Activated CD8-positive, alpha-beta T cell treated with anti-CD3 and anti-CD28 coated beads for 36 hours (primary cell): ENCODE results near the gene PRKN. TPM values are rescaled to one million over a fixed set of nuclear protein-coding genes. Genes with fewer than 3 reads are reported as not detected.

ENCODE experiments used
- ATAC-seq: fragments of 200-7000 bp; cut with Tn5 transposase; one replicate; pipeline ENCODE4 v1.10.0; 2021; ENCODE audit warnings: mild to moderate bottlenecking, moderate library complexity
- CTCF ChIA-PET: fragments of 350-600 bp; sonication (Branson Sonifier 250); formaldehyde crosslinking; loops from one replicate; lab custom pipeline; 2021; ENCODE audit warnings: antibody characterized with exemption; lab: Charles Lee
- POLR2A ChIA-PET: fragments of 350-600 bp; sonication (Branson Sonifier 250); formaldehyde crosslinking; loops from one replicate; lab custom pipeline; 2021; ENCODE audit warnings: antibody characterized with exemption; lab: Charles Lee
- DNase-seq: peaks from one replicate; pipeline ENCODE4 v3.0.0-alpha.2; 2020
- H3K27ac Mint-ChIP-seq: one replicate; pipeline ENCODE4 v1.8.0; 2021; ENCODE audit warnings: mild to moderate bottlenecking, mixed read lengths
- H3K27me3 Mint-ChIP-seq: one replicate; pipeline ENCODE4 v1.8.0; 2021; ENCODE audit warnings: mixed read lengths
- H3K36me3 Mint-ChIP-seq: one replicate; pipeline ENCODE4 v1.8.0; 2021; ENCODE audit warnings: low read depth, mixed read lengths
- H3K4me1 Mint-ChIP-seq: one replicate; pipeline ENCODE4 v1.8.0; 2021; ENCODE audit warnings: low read depth, mixed read lengths
- H3K4me3 Mint-ChIP-seq: one replicate; pipeline ENCODE4 v1.8.0; 2021; ENCODE audit warnings: mild to moderate bottlenecking, moderate library complexity, mixed read lengths
- H3K9me3 Mint-ChIP-seq: one replicate; pipeline ENCODE4 v1.8.0; 2021; ENCODE audit warnings: mixed read lengths
- intact Hi-C: fragments of 100-400 bp; cut with micrococcal nuclease; formaldehyde crosslinking; loops from one replicate; pipeline ENCODE4 v1.10.0; 2022
- total RNA-seq, 2 experiments: library from RNA; stranded (reverse); gene quantifications; one replicate each; pipeline ENCODE4 v1.2.3, GENCODE V29; 2021
- TF ChIP-seq, protein P1 (sequence below): fragments of 200-600 bp; IDR thresholded peaks from one replicate; pipeline ENCODE4 v1.8.0; 2022; ENCODE audit warnings: antibody characterized with exemption, mild to moderate bottlenecking

The PRKN gene
- total RNA-seq, 2 experiments from 2014 or later: 1.2 to 1.4 TPM

DNA sequence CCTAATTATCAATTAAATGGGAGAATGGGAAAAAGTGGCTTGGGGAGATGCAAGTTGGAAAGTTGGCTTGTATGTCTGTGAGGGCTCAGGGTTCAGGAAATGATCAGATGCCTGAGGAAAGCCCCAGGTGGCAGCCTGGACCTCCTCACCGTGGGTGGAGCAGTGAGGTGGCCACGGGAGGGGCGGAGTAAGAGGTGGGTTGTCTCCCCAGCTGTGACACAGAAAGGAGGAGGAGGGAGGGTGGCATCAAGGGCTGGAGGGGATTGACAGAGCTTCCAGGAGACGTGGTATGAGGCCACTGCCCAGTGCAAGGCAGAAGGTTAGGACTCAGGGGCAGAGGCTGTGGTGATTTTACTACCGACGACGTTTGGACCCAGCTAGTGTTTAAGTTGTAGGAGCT, 672.2 kb downstream of the PRKN start:
- Mint-ChIP-seq H3K4me1 (no peaks in the 10 kb centered on the region), H3K36me3 (no peaks in the 10 kb centered on the region), H3K4me3 (no peak overlapping the region), H3K9me3 (peaks cover 4% of the 10 kb centered on the region), H3K27ac (no peak overlapping the region), H3K27me3 (no peaks in the 10 kb centered on the region)
- DNase-seq (peak; percentile 18), ATAC-seq (peak; percentile 64)
- intact Hi-C loops: no loop called here
- ChIA-PET POLR2A (no interaction called here), CTCF (no interaction called here)
- TF ChIP-seq, protein P1, sequence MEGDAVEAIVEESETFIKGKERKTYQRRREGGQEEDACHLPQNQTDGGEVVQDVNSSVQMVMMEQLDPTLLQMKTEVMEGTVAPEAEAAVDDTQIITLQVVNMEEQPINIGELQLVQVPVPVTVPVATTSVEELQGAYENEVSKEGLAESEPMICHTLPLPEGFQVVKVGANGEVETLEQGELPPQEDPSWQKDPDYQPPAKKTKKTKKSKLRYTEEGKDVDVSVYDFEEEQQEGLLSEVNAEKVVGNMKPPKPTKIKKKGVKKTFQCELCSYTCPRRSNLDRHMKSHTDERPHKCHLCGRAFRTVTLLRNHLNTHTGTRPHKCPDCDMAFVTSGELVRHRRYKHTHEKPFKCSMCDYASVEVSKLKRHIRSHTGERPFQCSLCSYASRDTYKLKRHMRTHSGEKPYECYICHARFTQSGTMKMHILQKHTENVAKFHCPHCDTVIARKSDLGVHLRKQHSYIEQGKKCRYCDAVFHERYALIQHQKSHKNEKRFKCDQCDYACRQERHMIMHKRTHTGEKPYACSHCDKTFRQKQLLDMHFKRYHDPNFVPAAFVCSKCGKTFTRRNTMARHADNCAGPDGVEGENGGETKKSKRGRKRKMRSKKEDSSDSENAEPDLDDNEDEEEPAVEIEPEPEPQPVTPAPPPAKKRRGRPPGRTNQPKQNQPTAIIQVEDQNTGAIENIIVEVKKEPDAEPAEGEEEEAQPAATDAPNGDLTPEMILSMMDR: no peak

- Mint-ChIP-seq H3K27me3 (no peaks in the 10 kb centered on the region), H3K4me1 (no peaks in the 10 kb centered on the region), H3K4me3 (no peak overlapping the region), H3K9me3 (peaks cover 4% of the 10 kb centered on the region), H3K36me3 (no peaks in the 10 kb centered on the region), H3K27ac (no peak overlapping the region)
- ChIA-PET POLR2A (no interaction called here), CTCF (no interaction called here)
- DNase-seq: no peak
- TF ChIP-seq, protein P1: no peak
- intact Hi-C loops: no loop called here
- ATAC-seq: no peak
These were observed 674.5 kb downstream of the PRKN start for GRCh38 chr6:162053084-162053483.

GRCh38 chr6:162050579-162050978, 677.0 kb downstream of the PRKN start:
- intact Hi-C loops: no loop called here
- TF ChIP-seq, protein P1: no peak
- Mint-ChIP-seq H3K9me3 (no peaks in the 10 kb centered on the region), H3K36me3 (no peaks in the 10 kb centered on the region), H3K4me3 (no peak overlapping the region), H3K27me3 (no peaks in the 10 kb centered on the region), H3K4me1 (no peaks in the 10 kb centered on the region), H3K27ac (no peak overlapping the region)
- ATAC-seq (no peak), DNase-seq (no peak)
- POLR2A ChIA-PET: no interaction called here
- CTCF ChIA-PET: no interaction called here

- TF ChIP-seq, protein P1: no peak
- POLR2A ChIA-PET: interaction anchor here (0.7 kb wide), 1 partner anchor 507 kb away, joined by 3 read pairs; no protein-coding TSS in a partner anchor
- H3K27ac Mint-ChIP-seq: no peak overlapping the region
- H3K4me3 Mint-ChIP-seq: no peak overlapping the region
- peaks cover 8% of the 10 kb centered on the region for H3K9me3 Mint-ChIP-seq
- CTCF ChIA-PET: no interaction called here
- no peaks in the 10 kb centered on the region for H3K27me3 Mint-ChIP-seq
- no peaks in the 10 kb centered on the region for H3K36me3 Mint-ChIP-seq
- intact Hi-C loops: no loop called here
- DNase-seq (no peak), ATAC-seq (no peak)
- no peaks in the 10 kb centered on the region for H3K4me1 Mint-ChIP-seq
These were observed 681.2 kb downstream of the PRKN start for GRCh38 chr6:162046324-162046723.

DNA sequence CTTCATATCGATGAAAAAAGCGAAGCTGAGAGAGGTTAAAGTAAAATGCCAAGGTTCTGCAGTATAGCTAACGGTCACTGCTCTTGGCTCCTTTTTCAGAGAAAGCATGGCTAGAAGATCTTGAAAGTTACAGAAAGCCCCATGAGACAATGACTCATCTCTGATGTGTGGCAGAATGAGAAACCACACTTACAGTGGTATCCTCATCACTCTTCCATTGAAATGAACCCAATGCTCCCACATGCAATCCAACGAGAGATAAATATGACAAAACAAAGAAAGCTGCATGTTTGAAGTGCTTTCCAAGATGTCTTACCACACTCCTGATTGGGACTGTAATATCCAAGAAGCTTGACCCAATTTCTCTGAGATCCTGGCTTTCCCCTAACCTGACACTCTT, 694.9 kb downstream of the PRKN start:
- no peaks in the 10 kb centered on the region for H3K36me3 Mint-ChIP-seq
- intact Hi-C loops: no loop called here
- no peak for DNase-seq
- H3K4me3 Mint-ChIP-seq: no peak overlapping the region
- TF ChIP-seq, protein P1: no peak
- POLR2A ChIA-PET: no interaction called here
- H3K4me1 Mint-ChIP-seq: peaks cover 4% of the 10 kb centered on the region
- ATAC-seq: peak; percentile 55
- CTCF ChIA-PET: interaction anchor here (1.4 kb wide), 1 partner anchor 14 kb away, joined by 3 read pairs; no protein-coding TSS in a partner anchor
- peaks cover 8% of the 10 kb centered on the region for H3K9me3 Mint-ChIP-seq
- H3K27ac Mint-ChIP-seq: no peak overlapping the region
- no peaks in the 10 kb centered on the region for H3K27me3 Mint-ChIP-seq
